Naive thymus-derived CD4-positive, alpha-beta T cell (primary cell): ENCODE measurements around the gene YBX1. TPM values are rescaled to one million over a fixed set of nuclear protein-coding genes. Genes with fewer than 3 reads are reported as not detected.

ENCODE experiments used
- ATAC-seq: fragments of 150-1000 bp; cut with Tn5 transposase; 2 replicates; pipeline ENCODE4 v1.10.0; 2021; ENCODE audit warnings: mild to moderate bottlenecking, moderate library complexity
- CTCF ChIA-PET: fragments of 350-600 bp; sonication (Branson Sonifier 250); formaldehyde crosslinking; loops from one replicate; lab custom pipeline; 2021; ENCODE audit warnings: antibody characterized with exemption; lab: Charles Lee
- POLR2A ChIA-PET: fragments of 350-600 bp; sonication (Branson Sonifier 250); formaldehyde crosslinking; loops from one replicate; lab custom pipeline; 2021; ENCODE audit warnings: antibody characterized with exemption, inconsistent platforms; lab: Charles Lee
- DNase-seq, 9 donors: peaks; one replicate each; pipeline versions ENCODE4 v3.0.0 to v3.0.0-alpha.2; 2020 to 2022; ENCODE audit warnings: mixed read lengths in 1 of 9
- H3K27ac ChIP-seq: one replicate; pipeline ENCODE4 v1.7.0; 2013; ENCODE audit warnings: mild to moderate bottlenecking, low read depth, low read length, moderate library complexity
- H3K27me3 ChIP-seq, 2 donors: one replicate each; pipeline ENCODE4 v1.7.0; 2013; ENCODE audit warnings: low read length in 2 of 2, mild to moderate bottlenecking in 2 of 2, moderate library complexity in 2 of 2; ENCODE audit not compliant: control insufficient read depth in 2 of 2, insufficient read depth in 2 of 2
- H3K36me3 ChIP-seq, 3 experiments: 1 replicate in 2 of 3; 2 replicates in 1 of 3; pipeline ENCODE4 v1.7.0; 2013; ENCODE audit warnings: low read length in 3 of 3, mild to moderate bottlenecking in 3 of 3, moderate library complexity in 1 of 3; ENCODE audit not compliant: insufficient read depth in 3 of 3, control insufficient read depth in 2 of 3
- H3K4me1 ChIP-seq, 2 donors: one replicate each; pipeline ENCODE4 v1.7.0; 2013; ENCODE audit warnings: low read length in 2 of 2, mild to moderate bottlenecking in 2 of 2, moderate library complexity in 1 of 2; ENCODE audit not compliant: control insufficient read depth in 2 of 2, insufficient read depth in 2 of 2
- H3K4me3 ChIP-seq: 2 replicates; pipeline ENCODE4 v1.7.0; 2013; ENCODE audit warnings: mild to moderate bottlenecking, low read length
- H3K9me3 ChIP-seq, 3 experiments: 1 replicate in 2 of 3; 2 replicates in 1 of 3; pipeline ENCODE4 v1.7.0; 2013; ENCODE audit warnings: low read length in 3 of 3; ENCODE audit not compliant: control insufficient read depth in 2 of 3
- H3K27ac Mint-ChIP-seq, 9 donors: one replicate each; pipeline ENCODE4 v1.8.0; 2020 to 2022; ENCODE audit warnings: mixed read lengths in 9 of 9, mild to moderate bottlenecking in 8 of 9, moderate library complexity in 5 of 9, inconsistent platforms in 2 of 9
- H3K27me3 Mint-ChIP-seq, 5 donors: one replicate each; pipeline ENCODE4 v1.8.0; 2021 to 2022; ENCODE audit warnings: mixed read lengths in 5 of 5, mild to moderate bottlenecking in 1 of 5
- H3K36me3 Mint-ChIP-seq, 5 donors: one replicate each; pipeline ENCODE4 v1.8.0; 2020 to 2022; ENCODE audit warnings: mixed read lengths in 5 of 5, mild to moderate bottlenecking in 3 of 5, inconsistent platforms in 1 of 5
- H3K4me1 Mint-ChIP-seq, 7 donors: one replicate each; pipeline ENCODE4 v1.8.0; 2020 to 2022; ENCODE audit warnings: mixed read lengths in 7 of 7, mild to moderate bottlenecking in 3 of 7, inconsistent platforms in 1 of 7
- H3K4me3 Mint-ChIP-seq, 10 donors: one replicate each; pipeline ENCODE4 v1.8.0; 2020 to 2022; ENCODE audit warnings: mild to moderate bottlenecking in 10 of 10, mixed read lengths in 10 of 10, moderate library complexity in 6 of 10, inconsistent platforms in 2 of 10
- H3K9me3 Mint-ChIP-seq, 11 donors: one replicate each; pipeline ENCODE4 v1.8.0; 2020 to 2022; ENCODE audit warnings: mixed read lengths in 11 of 11, mild to moderate bottlenecking in 4 of 11, inconsistent platforms in 1 of 11, moderate library complexity in 1 of 11
- intact Hi-C, 2 donors: fragments of 100-400 bp; cut with micrococcal nuclease; formaldehyde crosslinking; loops; one replicate each; pipeline ENCODE4 v1.15.1; 2023
- polyA plus RNA-seq, 2 donors: library from polyadenylated mRNA; unstranded; fragments of 300-500 nt; fragmentation: Illumina TruSeq; gene quantifications; one replicate each; pipeline ENCODE4 v1.2.3, GENCODE V29; 2021
- total RNA-seq, 6 experiments: library from RNA in 5 of 6; stranded (reverse) in 5 of 6; gene quantifications; 1 replicate in 5 of 6; 2 replicates in 1 of 6; pipeline ENCODE4 v1.2.3 and lab custom pipeline; 2021 to 2026

YBX1 gene
- total and polyA plus RNA-seq, 7 experiments from 2014 or later = 66.6 to 471 (median 286) TPM

DNA sequence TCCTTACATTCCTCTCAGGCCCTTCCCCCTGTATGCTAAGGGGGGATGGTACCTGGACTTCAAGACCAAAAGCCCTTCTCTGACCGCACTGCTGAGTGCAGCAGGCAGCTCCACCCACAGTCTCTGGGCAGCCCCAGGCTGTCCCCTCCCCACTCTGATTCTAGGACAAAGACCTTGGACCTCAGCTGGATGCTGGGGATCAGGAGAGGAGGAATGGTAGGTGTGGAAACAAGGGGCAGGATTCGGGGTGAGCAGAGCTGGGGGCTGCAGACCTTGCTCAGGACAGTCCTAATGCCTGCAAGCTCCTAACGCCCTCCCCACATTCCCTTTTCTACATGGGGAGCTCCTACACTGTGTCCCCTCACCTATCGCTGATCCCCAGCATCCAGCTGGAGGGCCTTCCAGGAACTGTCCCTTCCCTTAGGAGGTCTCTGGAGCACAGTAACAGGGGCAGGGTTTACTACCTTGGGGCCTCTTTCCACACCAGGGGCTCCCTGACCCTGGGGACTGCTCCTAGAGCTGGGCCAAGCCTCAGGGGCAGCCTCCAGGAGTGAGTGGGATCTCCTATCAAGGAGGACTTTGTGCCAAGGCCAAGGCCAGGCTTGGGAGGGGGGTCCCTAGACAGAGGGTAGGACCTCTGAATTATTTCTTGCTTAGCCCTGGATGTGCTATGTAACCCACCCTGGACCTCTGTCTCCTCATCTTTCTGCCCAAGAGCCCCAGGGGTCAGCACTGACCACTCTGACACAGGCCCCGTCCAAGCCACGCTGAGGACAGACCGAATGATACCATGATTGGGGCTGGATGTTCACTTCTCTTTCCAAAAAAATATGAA is 52.2 kb downstream of the YBX1 start:
- peaks cover 5 to 11% (median 10%) of the 10 kb centered on the region in 7 donors for H3K4me1 Mint-ChIP-seq
- no peak overlapping the region for H3K4me3 Mint-ChIP-seq
- intact Hi-C loops = no loop called here
- H3K27me3 Mint-ChIP-seq = no peaks in the 10 kb centered on the region
- Histone ChIP-seq H3K36me3 (no peaks in the 10 kb centered on the region), H3K27me3 (no peaks in the 10 kb centered on the region), H3K4me3 (no peak overlapping the region), H3K9me3 (no peaks in the 10 kb centered on the region), H3K27ac (no peak overlapping the region), H3K4me1 (no peaks in the 10 kb centered on the region)
- DNase-seq (no peak), ATAC-seq (no peak)
- no peaks in the 10 kb centered on the region for H3K36me3 Mint-ChIP-seq
- CTCF ChIA-PET = interaction anchor here (0.5 kb wide), 1 partner anchor 12 kb away, joined by 6 read pairs; no protein-coding TSS in a partner anchor
- POLR2A ChIA-PET = no interaction called here
- no peak overlapping the region for H3K27ac Mint-ChIP-seq
- H3K9me3 Mint-ChIP-seq = no peaks in the 10 kb centered on the region

- Histone ChIP-seq H3K36me3 (no peaks in the 10 kb centered on the region), H3K27ac (no peak overlapping the region), H3K9me3 (no peaks in the 10 kb centered on the region), H3K27me3 (no peaks in the 10 kb centered on the region), H3K4me1 (no peaks in the 10 kb centered on the region), H3K4me3 (no peak overlapping the region)
- H3K4me1 Mint-ChIP-seq = peaks cover 5 to 11% (median 10%) of the 10 kb centered on the region in 7 donors
- CTCF ChIA-PET = no interaction called here
- H3K4me3 Mint-ChIP-seq = no peak overlapping the region
- POLR2A ChIA-PET = no interaction called here
- no peaks in the 10 kb centered on the region for H3K36me3 Mint-ChIP-seq
- no peak overlapping the region for H3K27ac Mint-ChIP-seq
- intact Hi-C loops = no loop called here
- H3K9me3 Mint-ChIP-seq = no peaks in the 10 kb centered on the region
- no peaks in the 10 kb centered on the region for H3K27me3 Mint-ChIP-seq
- DNase-seq = no peak
- ATAC-seq = no peak
These were observed 52.8 kb downstream of the YBX1 start for GRCh38 chr1:42735056-42735455.

DNA sequence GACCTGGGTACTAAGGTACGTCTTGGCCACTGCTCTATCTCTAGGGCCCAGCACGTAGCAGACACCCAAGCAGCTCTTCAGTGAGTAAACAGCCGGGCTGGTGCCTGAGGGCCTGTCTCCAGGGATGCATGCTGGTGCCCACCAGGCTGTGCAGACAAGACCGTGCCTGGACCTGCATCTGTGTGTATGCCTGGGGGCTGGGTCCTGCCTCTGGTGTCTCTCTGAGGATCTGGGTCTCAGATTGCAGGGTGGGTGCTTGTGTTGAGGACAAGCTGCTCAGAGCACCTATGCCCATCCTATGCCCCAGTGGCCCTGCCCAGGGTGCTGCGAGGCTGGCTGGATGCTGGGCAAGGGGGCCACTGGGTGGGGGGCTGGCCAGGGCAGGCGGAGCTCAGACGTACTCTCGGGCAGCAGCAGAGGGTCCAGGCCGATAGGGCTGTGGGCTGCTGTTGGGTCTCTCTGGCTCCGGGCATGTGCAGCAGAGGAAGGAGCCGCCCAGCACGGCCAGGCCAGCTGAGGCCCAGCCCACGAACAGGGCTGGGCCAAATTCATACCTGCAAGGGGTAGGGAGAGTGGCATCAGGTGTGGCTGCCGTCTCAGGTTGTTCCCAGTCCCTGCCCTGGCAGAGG is 53.4 kb downstream of the YBX1 start:
- ChIA-PET CTCF (interaction anchor here (0.6 kb wide), 1 partner anchor 21 kb away, joined by 4 read pairs; no protein-coding TSS in a partner anchor), POLR2A (no interaction called here)
- H3K27ac ChIP-seq = no peak overlapping the region
- Mint-ChIP-seq H3K36me3 (no peaks in the 10 kb centered on the region), H3K4me1 (peaks cover 5 to 11% (median 10%) of the 10 kb centered on the region in 7 donors), H3K9me3 (no peaks in the 10 kb centered on the region), H3K4me3 (no peak overlapping the region), H3K27me3 (no peaks in the 10 kb centered on the region), H3K27ac (no peak overlapping the region)
- no peak overlapping the region for H3K4me3 ChIP-seq
- H3K27me3 ChIP-seq = no peaks in the 10 kb centered on the region
- DNase-seq = no peak
- no peaks in the 10 kb centered on the region for H3K36me3 ChIP-seq
- no peak for ATAC-seq
- intact Hi-C loops = loop anchor here in 1 of 2 donors (2.0 kb wide), 1 partner anchor 157 kb away; no protein-coding TSS in a partner anchor
- no peaks in the 10 kb centered on the region for H3K9me3 ChIP-seq
- no peaks in the 10 kb centered on the region for H3K4me1 ChIP-seq

DNA sequence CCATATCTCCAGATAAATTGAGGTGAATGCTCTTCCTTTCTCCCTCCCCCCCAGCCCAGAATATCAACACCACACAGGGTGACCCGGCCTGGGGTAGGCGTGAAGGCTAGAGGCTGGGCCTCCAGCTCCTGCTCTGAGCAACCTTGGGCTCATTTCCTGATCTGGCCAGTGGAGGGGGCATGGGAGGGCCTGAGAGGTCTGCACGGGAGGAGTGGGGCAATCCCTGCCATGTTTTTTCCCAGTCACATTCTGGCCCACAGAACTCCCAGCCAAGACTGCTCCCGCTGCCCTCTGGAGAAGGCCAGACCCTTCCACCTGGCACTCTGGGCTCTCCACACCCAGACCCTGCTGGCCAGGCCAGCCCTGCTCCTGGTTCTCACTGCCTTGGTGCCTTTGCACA is 53.9 kb downstream of the YBX1 start:
- intact Hi-C loops = loop anchor here in 1 of 2 donors (2.0 kb wide), 1 partner anchor 157 kb away; no protein-coding TSS in a partner anchor
- CTCF ChIA-PET = interaction anchor here (0.6 kb wide), 1 partner anchor 22 kb away, joined by 4 read pairs; no protein-coding TSS in a partner anchor
- Histone ChIP-seq H3K4me1 (no peaks in the 10 kb centered on the region), H3K36me3 (no peaks in the 10 kb centered on the region), H3K27me3 (no peaks in the 10 kb centered on the region), H3K27ac (no peak overlapping the region), H3K4me3 (no peak overlapping the region), H3K9me3 (no peaks in the 10 kb centered on the region)
- Mint-ChIP-seq H3K36me3 (no peaks in the 10 kb centered on the region), H3K9me3 (no peaks in the 10 kb centered on the region), H3K4me1 (peaks cover 5 to 11% (median 10%) of the 10 kb centered on the region in 7 donors), H3K4me3 (no peak overlapping the region), H3K27me3 (no peaks in the 10 kb centered on the region), H3K27ac (peak overlapping the region in 1 of 9 donors; percentile 0)
- ATAC-seq (peak; percentile 28), DNase-seq (no peak)
- POLR2A ChIA-PET = no interaction called here

- H3K27me3 Mint-ChIP-seq = no peaks in the 10 kb centered on the region
- no peaks in the 10 kb centered on the region for H3K36me3 ChIP-seq
- CTCF ChIA-PET = no interaction called here
- H3K9me3 ChIP-seq = no peaks in the 10 kb centered on the region
- H3K4me3 Mint-ChIP-seq = no peak overlapping the region
- no peak for ATAC-seq
- H3K36me3 Mint-ChIP-seq = no peaks in the 10 kb centered on the region
- peak overlapping the region in 5 of 9 donors; percentile 0 to 69 (median 52) for H3K27ac Mint-ChIP-seq
- intact Hi-C loops = loop anchor here in 1 of 2 donors (2.0 kb wide), 1 partner anchor 158 kb away; no protein-coding TSS in a partner anchor
- no peak overlapping the region for H3K27ac ChIP-seq
- no peaks in the 10 kb centered on the region for H3K27me3 ChIP-seq
- DNase-seq = no peak
- POLR2A ChIA-PET = no interaction called here
- H3K4me1 ChIP-seq = no peaks in the 10 kb centered on the region
- no peak overlapping the region for H3K4me3 ChIP-seq
- H3K9me3 Mint-ChIP-seq = no peaks in the 10 kb centered on the region
- peaks cover 5 to 11% (median 10%) of the 10 kb centered on the region in 7 donors for H3K4me1 Mint-ChIP-seq
These were observed 54.5 kb downstream of the YBX1 start for GRCh38 chr1:42736571-42737200.

- Mint-ChIP-seq H3K36me3 (no peaks in the 10 kb centered on the region), H3K9me3 (no peaks in the 10 kb centered on the region), H3K27ac (peak overlapping the region in 6 of 9 donors; percentile 0 to 79 (median 58)), H3K4me3 (no peak overlapping the region), H3K4me1 (peaks cover 5 to 11% (median 10%) of the 10 kb centered on the region in 7 donors), H3K27me3 (no peaks in the 10 kb centered on the region)
- peak in 1 of 9 donors; percentile 16 for DNase-seq
- H3K4me3 ChIP-seq = no peak overlapping the region
- H3K27me3 ChIP-seq = no peaks in the 10 kb centered on the region
- H3K4me1 ChIP-seq = no peaks in the 10 kb centered on the region
- CTCF ChIA-PET = no interaction called here
- no peaks in the 10 kb centered on the region for H3K9me3 ChIP-seq
- POLR2A ChIA-PET = no interaction called here
- intact Hi-C loops = loop anchor here in 1 of 2 donors (2.0 kb wide), 1 partner anchor 158 kb away; no protein-coding TSS in a partner anchor
- H3K36me3 ChIP-seq = no peaks in the 10 kb centered on the region
- peak; percentile 57 for ATAC-seq
- no peak overlapping the region for H3K27ac ChIP-seq
These were observed 55.0 kb downstream of the YBX1 start for GRCh38 chr1:42737257-42737656.
